Germinal center (tissue), 1 donor: ENCODE data around the gene ACOX1.

Source experiments
- DNase-seq: peaks from one replicate; pipeline ENCODE4 v3.0.0; 2012; ENCODE audit warnings: mixed read lengths, low spot score

Gene ACOX1

DNA sequence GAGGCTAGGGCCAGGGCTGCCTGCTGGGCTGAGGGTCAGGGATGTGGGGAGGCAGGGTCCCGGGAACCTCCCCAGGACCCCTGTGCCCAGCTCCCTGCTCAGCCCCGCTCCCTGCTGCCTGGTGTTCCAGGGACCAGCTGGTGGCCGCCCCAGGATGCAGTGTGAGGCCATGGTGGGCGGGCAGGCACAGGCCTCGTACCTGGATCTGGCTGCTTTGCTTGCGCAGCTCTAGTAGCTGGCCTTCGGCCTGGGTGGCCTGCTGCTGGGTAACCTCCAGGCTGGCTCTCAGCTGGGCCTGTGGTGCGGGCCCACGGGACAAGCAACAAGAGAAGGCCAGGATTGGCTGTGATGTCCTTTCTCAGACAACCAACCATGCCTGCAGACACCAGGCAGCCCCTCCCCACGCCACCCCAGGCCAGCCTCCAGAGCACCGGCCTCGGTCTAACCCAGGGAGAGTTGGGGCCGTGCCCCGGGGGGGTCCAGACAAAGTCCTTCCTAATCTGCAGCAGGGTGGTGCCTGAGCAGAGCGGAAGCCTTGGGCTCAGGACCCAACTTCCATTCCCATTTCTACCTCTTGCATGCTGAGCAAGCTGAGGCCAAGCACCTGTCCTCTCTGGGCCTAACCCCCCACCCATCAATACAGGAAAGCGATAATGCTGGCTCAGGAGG is 86.3 kb downstream of the ACOX1 start:
- DNase-seq = no peak

DNA sequence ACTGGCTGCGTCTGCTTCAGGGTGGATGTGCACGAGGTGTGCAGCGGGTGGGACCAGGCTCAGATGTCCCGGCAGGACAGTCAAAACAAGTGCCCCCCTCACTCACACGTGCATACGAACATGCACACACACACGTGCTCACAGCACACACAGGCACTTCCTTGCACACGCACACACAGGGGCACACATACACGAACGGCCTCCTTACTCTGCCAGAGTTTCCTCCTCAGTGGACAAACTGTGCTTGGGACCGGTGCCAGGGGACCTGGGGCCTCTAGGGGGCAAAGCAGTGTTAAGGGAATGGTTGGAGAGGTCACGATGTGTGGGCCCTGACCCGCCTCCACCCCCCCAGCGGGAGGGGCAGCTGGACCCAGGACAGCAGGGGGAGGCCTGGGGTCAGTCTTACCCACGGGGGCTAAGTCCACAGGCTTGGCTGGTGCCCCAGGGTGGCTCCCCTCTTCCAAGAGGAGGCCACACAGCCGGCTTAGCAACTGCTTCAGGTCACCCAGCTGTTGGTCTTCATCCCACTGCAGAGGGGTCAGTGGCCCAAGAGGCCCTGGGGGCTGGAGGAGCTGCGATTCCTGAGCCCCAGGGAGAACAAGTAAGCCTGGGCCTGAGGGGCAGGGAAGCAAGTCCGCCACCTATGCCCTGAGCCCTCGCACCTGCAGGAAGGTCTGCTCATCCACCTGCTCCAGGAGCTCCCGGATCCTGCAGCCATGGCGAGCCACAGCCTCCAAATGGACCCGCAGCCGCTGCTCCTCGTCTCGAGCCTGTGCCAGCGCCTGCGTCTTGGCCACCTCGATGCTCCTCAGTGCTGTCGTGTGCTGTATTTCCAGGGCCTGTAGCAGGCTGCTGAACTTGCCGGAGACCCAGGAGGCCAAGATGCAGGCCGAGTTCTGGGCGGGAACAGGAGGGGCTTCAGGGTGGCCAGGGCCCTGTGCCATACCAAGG is 87.1 kb downstream of the ACOX1 start:
- DNase-seq = no peak
